ENCODE measurements around the gene C11orf71. TPM values are rescaled to one million over a fixed set of nuclear protein-coding genes. Genes with fewer than 3 reads are reported as not detected.

The C11orf71 gene, protein sequence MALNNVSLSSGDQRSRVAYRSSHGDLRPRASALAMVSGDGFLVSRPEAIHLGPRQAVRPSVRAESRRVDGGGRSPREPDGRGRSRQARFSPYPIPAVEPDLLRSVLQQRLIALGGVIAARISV
- total RNA-seq = 2.3 and 3.9 TPM in 2 replicates

DNA sequence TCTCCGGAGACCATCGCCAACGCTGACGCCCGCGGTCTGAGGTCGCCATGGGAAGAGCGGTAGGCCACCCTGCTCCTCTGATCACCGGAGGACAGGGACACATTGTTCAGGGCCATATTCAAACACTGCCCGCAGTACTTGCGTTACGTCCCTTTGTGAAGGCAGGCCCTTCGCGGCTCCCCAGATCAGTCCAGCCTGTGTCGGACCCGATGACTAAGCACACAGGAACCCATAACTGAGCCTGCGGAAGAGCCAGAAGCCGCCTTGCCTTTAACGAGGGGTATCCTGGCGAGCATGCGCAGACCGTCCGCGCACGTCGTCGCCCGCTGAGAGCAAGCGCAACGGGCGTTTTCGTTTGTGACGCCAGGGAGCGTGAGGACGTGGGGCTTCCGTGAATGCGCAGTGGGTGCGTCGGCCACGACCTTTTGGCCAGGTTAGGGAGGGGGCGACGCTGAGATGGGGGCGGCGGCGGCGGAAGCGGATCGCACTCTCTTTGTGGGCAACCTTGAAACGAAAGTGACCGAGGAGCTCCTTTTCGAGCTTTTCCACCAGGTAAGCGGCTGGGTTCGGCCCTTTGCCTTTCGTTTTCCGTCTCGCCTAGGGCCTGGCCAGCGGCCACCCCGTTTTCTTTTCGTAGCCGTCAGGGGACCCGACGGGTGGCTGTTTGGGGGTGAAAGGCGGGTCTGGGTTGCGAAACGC is at the start of gene C11orf71, which contains the start of gene RBM7:
TSS of gene C11orf71 (minus strand) at position 296 of the 699 bp plus-strand sequence. CDS start at position 116, 180 bp downstream.
TSS of gene RBM7 (plus strand) at position 451 of the 699 bp plus-strand sequence. CDS start at position 457, 6 bp downstream.

DNA sequence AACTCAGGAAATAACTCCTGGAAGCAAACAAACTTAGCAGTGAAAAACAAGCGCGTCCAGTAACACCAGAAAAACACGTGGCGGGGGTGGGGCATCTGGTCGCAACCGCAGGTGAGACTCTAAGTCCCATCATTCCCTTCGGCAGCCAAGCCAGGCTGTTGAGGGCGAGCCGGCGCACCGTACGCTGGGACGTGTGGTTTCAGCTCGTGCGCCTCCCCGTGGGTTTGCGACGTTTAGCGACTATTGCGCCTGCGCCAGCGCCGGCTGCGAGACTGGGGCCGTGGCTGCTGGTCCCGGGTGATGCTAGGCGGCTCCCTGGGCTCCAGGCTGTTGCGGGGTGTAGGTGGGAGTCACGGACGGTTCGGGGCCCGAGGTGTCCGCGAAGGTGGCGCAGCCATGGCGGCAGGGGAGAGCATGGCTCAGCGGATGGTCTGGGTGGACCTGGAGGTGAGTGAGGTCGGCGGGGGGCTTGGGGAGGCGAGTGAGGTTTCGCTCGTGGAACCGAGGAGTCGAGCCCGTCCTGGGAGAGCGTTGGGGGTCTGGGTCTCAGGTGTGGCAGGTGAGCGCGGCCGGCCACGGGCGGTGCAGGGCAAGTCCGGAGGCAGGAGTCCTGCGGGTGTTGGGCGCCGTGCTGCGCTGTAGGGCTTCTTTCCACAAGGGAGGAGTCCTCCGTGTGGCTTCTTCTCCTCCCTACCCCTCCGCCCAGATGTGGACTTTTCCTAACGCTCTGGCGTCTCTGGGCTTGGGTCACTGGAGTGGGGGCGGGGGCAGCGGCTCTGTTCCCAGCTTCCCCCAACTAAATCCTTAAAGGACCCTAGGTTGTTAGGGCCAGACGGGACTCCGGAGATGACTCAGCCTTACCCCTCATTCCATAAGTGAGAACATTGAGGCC is 39.2 kb upstream of the C11orf71 start, which contains the start of gene REXO2:
TSS of gene REXO2 (plus strand) at position 239 of the 892 bp plus-strand sequence. CDS start at position 301, 62 bp downstream.

Other genes with a start within 250 kb of the C11orf71 start
- 315 and 919 TPM in 2 replicates for gene NNMT, start 104.1 kb downstream of the C11orf71 start, total RNA-seq
- gene RBM7, start 155 bp upstream of the C11orf71 start, total RNA-seq = 44.5 and 59.6 TPM in 2 replicates
- gene REXO2, start 39.0 kb upstream of the C11orf71 start, total RNA-seq = 213 and 303 TPM in 2 replicates
- not detected in 2 replicates for gene NXPE1, start 159.4 kb upstream of the C11orf71 start, total RNA-seq
- gene NXPE4, start 195.3 kb upstream of the C11orf71 start, total RNA-seq = not detected in 2 replicates